HG02884 (cell line): Measurements from ENCODE around the gene ITGAE.
"Not testable (repeated sequence)": the region's sequence is repeated elsewhere in the genome, so short reads cannot be mapped to it uniquely, and the experiment has no call there.

Experiments used
- ATAC-seq: cut with Tn5 transposase; IDR thresholded peaks from one replicate; pipeline ENCODE4 v1.9.1; 2021; ENCODE audit warnings: mild to moderate bottlenecking, moderate library complexity; ENCODE audit not compliant: unreplicated experiment

ITGAE gene

GRCh38 chr17:3761918-3762380, 39.0 kb downstream of the ITGAE start:
- ATAC-seq = no peak

GRCh38 chr17:3761036-3761917, 39.7 kb downstream of the ITGAE start:
- ATAC-seq = no peak

- ATAC-seq = no peak
These were observed 41.3 kb downstream of the ITGAE start for GRCh38 chr17:3759597-3760216.

GRCh38 chr17:3755335-3756030, 45.5 kb downstream of the ITGAE start:
- no peak for ATAC-seq

- no peak for ATAC-seq
These were observed 46.3 kb downstream of the ITGAE start for GRCh38 chr17:3754458-3755334.

- no peak for ATAC-seq
These were observed 46.9 kb downstream of the ITGAE start for GRCh38 chr17:3754066-3754457.

- ATAC-seq = no peak
These were observed 47.4 kb downstream of the ITGAE start for GRCh38 chr17:3753624-3754023.

- no peak for ATAC-seq
These were observed 49.2 kb downstream of the ITGAE start for GRCh38 chr17:3751836-3752235.

GRCh38 chr17:3750926-3751325, 50.1 kb downstream of the ITGAE start:
- no peak for ATAC-seq

- ATAC-seq = no peak
These were observed 50.7 kb downstream of the ITGAE start for GRCh38 chr17:3750296-3750695.

GRCh38 chr17:3748576-3748975, 52.4 kb downstream of the ITGAE start:
- ATAC-seq = no peak

GRCh38 chr17:3747805-3748204, 53.2 kb downstream of the ITGAE start:
- no peak for ATAC-seq

GRCh38 chr17:3745071-3745470, 55.9 kb downstream of the ITGAE start:
- no peak for ATAC-seq

- no peak for ATAC-seq
These were observed 57.0 kb downstream of the ITGAE start for GRCh38 chr17:3744014-3744413.

GRCh38 chr17:3740611-3741073, 60.3 kb downstream of the ITGAE start:
- ATAC-seq = no peak

GRCh38 chr17:3739422-3740124, 61.4 kb downstream of the ITGAE start:
- ATAC-seq = no peak

GRCh38 chr17:3738562-3739295, 62.3 kb downstream of the ITGAE start:
- ATAC-seq = no peak

- ATAC-seq = no peak
These were observed 65.5 kb downstream of the ITGAE start for GRCh38 chr17:3735515-3735914.

GRCh38 chr17:3734911-3735276, 66.1 kb downstream of the ITGAE start:
- ATAC-seq = not testable (repeated sequence)
